GM18498 (cell line): ENCODE measurements around the gene SERPINE3.

ENCODE experiments used
- ATAC-seq: cut with Tn5 transposase; IDR thresholded peaks from one replicate; pipeline ENCODE4 v1.9.1; 2021; ENCODE audit warnings: mild to moderate bottlenecking, moderate library complexity; ENCODE audit not compliant: unreplicated experiment

The SERPINE3 gene

DNA sequence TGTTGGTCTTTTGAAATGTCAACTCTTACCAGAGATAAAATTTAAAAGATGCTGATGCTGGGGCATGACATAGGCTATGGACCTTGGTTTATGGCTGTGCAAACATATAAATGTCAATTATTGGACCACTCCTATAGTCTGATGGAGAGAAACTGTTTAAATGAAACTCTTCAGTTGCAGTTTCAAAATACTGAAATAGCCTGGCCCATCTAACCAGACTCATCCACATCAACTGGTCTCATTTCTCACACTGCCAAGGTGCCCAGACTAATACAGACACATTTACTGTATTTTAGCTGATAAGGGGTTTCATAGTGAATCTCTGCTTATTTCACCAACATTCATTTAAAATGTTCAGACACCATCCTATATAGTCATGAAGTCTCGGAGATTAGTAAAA, 19.9 kb downstream of the SERPINE3 start:
- peak; percentile 68 for ATAC-seq

DNA sequence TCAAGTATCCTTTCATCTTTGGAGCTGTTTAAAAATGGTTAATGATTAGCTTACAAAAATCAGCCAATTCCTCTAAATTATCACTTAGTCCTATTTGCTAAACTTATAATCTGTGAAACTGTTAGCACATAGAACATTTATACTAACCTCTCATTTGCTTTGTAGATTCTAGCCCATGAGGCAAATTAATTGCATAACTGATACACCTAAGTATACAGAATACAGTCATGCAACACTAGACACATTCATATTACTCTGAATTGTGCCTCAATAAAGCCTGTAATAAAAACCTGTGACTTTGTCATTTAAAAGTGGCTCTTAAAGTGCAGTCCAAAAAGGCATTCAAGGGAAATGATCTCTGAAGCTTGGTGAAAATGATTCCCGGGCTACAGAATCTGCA, 21.0 kb downstream of the SERPINE3 start:
- no peak for ATAC-seq

DNA sequence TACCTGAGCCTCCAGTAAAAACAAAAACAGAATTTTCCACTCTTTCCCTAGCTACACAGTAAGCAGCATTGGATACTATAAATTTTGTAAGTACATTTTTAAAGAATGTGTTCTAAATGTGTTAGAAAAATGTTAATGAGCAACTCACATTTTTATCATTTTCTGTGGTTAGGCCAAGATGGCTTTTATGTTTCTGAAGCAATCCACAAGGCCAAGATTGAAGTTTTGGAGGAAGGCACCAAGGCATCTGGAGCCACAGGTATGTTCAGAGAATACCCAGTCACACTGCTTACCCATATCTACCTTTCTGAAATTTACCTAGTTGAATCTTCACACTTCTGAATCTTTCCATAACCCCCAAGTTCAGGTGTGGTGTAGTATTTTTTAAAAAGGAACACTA, 21.6 kb downstream of the SERPINE3 start:
- ATAC-seq = no peak

DNA sequence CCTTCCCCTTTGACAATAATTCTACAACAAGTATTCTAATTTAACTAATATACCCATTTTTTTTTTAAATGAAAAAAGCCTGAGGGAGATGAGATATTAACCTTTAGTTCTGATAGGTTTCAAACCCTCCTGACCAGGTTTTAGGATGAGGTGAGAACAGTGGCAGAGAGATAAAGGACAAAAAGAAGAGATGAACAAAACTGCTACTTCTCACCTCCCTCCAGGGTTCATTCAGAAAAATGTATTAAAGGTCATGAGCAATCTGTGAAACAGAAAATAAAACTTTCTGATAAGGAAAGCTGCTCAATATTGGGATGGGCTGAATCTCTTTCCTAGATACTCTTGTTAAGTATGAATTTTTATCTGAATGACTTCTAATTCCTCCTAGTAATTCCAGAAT, 24.1 kb downstream of the SERPINE3 start:
- no peak for ATAC-seq

DNA sequence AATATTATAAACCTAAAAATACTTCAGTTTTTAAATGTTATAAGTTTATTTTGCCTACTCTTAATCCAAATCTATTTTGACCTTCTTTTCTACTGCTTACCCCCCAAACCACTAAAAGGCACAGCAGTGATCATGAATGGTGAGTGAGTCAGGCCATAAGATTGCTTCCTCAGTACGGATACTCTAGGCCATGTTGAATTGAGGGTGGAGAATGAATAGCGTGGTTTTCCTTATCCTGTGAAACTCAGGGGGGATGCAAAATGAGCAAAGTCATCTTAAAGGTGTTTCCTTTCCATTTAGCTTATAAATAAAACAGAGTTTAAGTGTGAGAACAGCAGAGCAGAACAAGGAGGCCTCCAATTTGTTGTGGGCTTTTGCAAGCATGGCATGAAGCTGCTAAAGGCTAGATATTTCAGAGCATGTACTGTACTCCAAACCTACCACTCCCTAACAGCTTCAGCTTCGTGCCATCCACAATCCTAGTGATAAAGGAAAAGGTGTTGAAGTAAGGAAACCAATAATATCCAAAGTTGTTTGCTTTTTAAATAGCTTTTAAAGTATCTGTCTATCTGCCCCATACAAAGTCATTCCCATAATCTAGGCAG, 25.0 kb downstream of the SERPINE3 start:
- ATAC-seq = no peak

DNA sequence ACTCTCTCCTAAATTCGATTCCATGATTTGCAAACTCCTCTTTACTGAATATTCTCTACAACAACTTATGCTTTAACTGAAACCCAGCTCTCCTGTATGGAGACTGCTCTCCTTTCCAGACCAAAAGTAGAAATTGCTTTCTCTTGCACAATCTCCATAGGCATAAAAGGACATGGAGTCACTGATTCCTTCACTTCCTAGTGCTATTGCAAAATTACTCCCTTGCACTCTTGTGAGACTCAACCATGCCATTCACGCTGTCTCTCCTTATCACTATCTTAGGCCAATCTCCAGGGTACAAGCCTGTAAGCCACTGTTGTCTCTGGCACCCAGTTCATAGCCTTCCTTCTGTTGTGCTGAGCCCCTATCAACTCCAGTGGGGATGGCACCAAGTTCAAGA, 30.6 kb downstream of the SERPINE3 start:
- ATAC-seq = no peak

DNA sequence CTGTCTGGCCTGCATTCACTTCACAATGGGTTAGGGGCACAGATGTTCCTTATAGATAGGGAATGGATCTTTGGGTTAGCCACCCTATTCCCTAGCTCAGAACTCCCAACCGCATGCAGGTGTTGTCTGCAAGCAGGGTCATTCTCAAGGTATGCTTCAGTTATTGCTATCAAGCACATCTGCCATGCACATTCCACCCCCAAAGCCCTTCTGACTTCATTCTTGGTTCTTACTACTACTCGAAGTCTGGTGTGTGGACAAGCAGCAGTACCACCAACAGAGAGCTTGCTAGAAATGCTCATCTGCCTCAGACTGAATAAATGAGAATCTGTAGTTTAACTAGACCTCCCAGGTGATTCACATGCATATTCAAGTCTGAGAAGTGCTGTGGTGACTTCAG, 31.3 kb downstream of the SERPINE3 start:
- ATAC-seq = no peak

DNA sequence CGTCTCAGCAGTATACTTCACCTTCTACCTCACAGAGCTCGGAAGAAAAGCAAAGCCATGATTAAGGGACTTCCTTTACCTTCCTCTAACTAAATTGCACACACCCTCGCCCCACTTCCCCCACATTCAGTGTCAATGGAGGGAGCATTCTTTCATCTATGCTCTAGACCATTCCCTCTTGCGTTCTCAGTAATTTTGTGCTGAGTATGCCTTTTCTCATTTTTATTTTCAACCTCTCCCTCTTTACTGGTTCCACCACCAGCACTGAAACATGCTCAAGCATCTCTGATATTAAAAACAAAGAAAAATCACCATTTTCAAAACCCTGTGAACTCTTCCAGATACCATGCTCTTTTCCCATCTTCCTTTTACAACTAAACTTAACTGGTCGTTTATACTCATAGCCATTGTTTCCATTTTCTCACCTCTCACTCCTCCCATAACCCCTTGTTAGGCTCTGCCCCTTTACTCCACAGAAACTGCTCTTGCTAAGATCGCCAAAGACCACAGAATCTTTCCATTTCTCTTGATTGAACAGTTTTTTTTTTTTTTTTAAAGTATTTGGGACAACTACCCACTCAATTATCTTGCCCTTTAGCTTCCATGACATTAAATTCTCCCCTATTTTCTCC, 32.4 kb downstream of the SERPINE3 start:
- ATAC-seq = no peak

DNA sequence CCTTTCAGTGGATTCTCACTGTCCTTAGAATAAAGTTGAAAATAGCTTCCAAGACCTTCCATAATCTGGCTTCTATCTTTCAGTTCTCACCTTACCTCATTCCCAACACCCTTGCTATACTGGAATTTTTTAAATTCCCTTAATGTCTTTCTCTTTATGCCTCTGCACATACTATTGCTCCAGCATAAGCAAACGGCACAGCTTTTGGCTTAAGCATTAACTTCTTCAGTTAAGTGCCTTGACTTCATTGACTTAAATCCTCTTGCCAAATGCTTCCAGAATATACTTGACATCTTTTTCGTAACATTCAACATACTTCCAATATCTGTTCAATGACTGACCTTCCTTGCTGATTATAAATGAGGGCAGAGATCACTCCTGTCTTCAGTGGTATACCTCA, 34.0 kb downstream of the SERPINE3 start:
- no peak for ATAC-seq

DNA sequence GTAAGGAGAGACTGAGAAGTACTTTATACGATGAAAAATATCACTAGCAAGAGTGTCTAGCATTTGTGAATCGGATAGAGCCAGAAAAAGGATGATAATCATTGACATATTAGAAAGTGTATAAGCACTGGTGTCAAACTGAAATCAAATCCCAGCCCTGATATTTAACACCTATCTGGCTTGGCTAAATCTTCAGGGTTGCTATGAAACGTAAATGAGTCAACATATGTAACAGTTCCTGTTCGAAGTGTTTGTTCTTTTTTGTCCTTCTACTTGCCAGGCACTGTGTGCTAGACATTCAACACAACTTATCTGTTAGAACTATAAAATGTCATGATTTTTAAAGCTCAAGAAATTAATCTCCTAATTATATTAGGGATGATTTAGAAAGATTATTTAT, 40.8 kb downstream of the SERPINE3 start:
- ATAC-seq = no peak

DNA sequence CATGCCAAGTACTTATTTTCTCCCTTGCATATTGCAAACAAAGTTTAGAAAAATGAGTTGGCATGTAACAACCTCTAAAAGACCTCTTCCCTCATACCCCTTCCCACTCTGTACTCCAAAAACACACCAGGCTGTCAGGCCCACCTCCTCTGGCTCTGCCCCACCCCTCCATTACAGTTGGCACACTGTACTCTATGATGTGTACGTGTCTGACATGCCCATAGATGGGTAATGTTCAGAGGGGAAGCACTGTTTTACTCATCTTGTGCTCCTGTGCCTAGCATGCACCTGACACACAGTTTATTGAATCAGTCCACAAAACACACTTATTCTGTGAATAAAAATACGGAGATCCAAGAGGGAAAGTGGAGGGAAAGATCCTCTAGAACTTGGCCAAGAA, 45.6 kb downstream of the SERPINE3 start:
- no peak for ATAC-seq

DNA sequence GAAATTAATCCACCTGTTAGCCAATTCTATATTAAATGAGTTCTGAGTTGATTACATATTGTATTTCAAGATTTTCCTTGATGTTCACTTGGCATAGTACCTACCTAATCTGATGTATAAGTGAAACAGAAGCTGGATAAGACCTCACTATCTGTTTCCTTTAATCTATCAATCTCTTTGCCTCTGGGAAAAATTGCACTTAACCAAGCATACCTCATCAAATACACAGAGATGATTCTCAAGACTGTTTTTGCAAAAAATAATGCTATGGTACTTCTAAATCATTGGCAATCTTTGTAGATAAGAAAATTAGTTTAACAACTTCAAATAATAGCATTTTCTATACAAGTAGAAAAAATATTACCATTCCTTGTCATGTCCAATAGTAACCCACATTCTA, 55.2 kb downstream of the SERPINE3 start:
- no peak for ATAC-seq

DNA sequence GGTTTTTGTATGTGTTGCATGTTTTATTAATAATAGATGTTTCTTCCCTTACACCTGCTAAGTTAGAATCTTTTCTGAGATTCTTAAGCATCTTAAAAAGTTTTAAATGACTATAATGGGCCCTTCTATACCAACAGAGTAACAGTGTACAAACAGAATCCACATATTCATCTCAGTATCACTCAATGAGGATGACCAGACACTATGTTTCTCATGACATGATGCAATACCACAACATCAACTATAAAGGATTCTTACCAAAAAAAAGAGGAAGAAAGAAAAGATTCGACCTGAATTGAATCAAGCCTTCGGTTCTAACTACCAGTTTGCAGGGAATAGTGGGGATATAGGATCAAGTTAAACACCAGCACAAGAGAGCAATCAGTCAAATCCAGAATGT, 56.9 kb downstream of the SERPINE3 start:
- no peak for ATAC-seq

DNA sequence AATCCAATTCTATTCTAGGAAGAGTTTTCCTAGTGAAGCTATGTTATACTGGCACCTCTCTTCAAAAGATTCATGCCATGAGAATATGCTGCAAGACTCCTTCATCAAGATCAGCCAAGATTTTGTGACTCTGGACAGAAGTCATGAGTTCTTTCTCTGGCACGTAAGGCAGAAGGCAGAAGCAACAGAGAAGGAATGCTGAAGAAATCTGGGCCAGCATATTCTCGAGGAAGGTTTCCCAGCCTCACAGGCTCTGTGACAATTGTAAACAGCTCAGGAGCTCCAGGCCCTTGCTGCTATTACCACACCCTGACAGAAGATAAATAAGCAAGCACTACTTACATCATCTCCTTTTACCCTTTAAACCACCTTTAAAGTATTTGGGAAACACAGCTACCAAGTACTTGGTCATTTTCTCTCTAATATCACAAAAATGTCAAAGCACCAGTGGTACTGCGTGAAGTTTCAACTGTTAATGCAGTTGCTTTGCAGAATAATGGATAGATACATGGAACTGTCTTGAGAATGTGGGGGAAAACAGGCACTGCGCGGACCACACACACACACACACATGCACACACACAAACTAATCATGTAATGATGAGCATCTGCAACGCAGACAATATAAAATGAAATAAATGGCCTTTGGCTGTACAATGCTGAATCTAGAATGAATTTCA, 57.9 kb downstream of the SERPINE3 start:
- no peak for ATAC-seq

DNA sequence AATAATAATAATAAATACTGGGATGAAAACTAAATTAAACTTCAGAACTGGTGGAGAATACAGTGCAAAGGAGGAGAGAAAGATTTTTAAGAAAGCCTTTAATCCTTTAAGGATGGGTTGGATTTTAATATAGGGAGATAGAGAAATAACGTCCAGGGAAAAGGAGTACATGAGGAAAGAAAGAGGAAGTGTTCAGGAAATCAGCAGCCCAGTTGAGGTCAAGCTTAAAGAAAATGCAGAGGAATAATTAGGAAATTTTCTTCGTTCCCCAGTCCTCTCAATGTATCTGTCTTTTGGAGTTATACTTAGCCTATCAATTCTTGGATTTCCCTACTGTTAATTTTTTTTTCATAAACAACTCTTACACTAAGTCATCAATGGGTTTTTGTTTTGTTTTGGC, 65.7 kb downstream of the SERPINE3 start:
- no peak for ATAC-seq

DNA sequence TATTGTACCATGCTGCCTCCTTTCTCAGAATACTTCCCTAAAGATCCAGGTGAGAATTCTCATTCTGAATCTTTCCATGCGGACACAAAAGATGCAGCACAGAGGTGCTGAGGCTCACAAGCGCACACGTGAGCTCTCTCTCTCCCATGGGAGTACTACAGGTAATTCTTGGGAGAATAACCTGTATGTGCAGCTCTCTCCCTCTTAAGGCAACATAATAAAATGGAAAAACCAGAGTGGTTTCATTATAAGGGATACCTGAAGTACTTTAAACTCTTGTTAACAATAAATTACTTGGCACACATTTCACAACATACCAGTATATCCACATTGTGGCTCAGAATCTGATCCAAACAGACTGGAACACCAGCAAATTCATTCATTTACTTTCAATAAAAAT, 72.9 kb downstream of the SERPINE3 start:
- no peak for ATAC-seq
